MM.1S (cell line): Measurements from ENCODE around the gene SOBP.

Source experiments
- DNase-seq: peaks from one replicate; pipeline ENCODE4 v3.0.0-alpha.2; 2015
- H2AFZ ChIP-seq: fragments of 300-600 bp; sonication (generic); 2 replicates; pipeline ENCODE4 v1.6.0; 2016; ENCODE audit warnings: antibody characterized with exemption, low read length
- H3F3A ChIP-seq: fragments of 300-600 bp; sonication (generic); 2 replicates; pipeline ENCODE4 v1.6.1; 2016; ENCODE audit warnings: mild to moderate bottlenecking, antibody characterized with exemption, low read length, moderate library complexity, mixed read lengths; ENCODE audit not compliant: insufficient read depth
- H3K27ac ChIP-seq: fragments of 300-600 bp; sonication (generic); 2 replicates; pipeline ENCODE4 v1.5.1; 2016; ENCODE audit warnings: mild to moderate bottlenecking, low read length
- H3K27me3 ChIP-seq: fragments of 300-600 bp; sonication (generic); replicated peaks from 2 replicates; pipeline ENCODE4 v1.6.0; 2016; ENCODE audit warnings: low read length; ENCODE audit not compliant: insufficient read depth
- H3K36me3 ChIP-seq: fragments of 300-600 bp; sonication (generic); replicated peaks from 2 replicates; pipeline ENCODE4 v1.6.1; 2016; ENCODE audit warnings: mild to moderate bottlenecking, low read length, mixed read lengths; ENCODE audit not compliant: insufficient read depth
- H3K4me1 ChIP-seq: fragments of 300-600 bp; sonication (generic); 2 replicates; pipeline ENCODE4 v1.6.1; 2016; ENCODE audit warnings: low read length, mixed read lengths
- H3K4me2 ChIP-seq: fragments of 300-600 bp; sonication (generic); 2 replicates; pipeline ENCODE4 v1.6.0; 2016; ENCODE audit warnings: low read depth, low read length
- H3K4me3 ChIP-seq: fragments of 300-600 bp; sonication (generic); 2 replicates; pipeline ENCODE4 v1.5.1; 2016; ENCODE audit warnings: low read length, mixed read lengths
- H3K79me2 ChIP-seq: fragments of 300-600 bp; sonication (generic); 2 replicates; pipeline ENCODE4 v1.6.1; 2016; ENCODE audit warnings: mixed run types, low read length, mixed read lengths
- H3K9ac ChIP-seq: fragments of 300-600 bp; sonication (generic); 2 replicates; pipeline ENCODE4 v1.6.1; 2016; ENCODE audit warnings: low read length, mixed read lengths
- H3K9me2 ChIP-seq: fragments of 300-600 bp; sonication (generic); replicated peaks from 2 replicates; pipeline ENCODE4 v1.6.1; 2016; ENCODE audit warnings: mild to moderate bottlenecking, low read length, mixed read lengths; ENCODE audit not compliant: insufficient read depth
- H3K9me3 ChIP-seq: fragments of 300-600 bp; sonication (generic); replicated peaks from 2 replicates; pipeline ENCODE4 v1.6.1; 2016; ENCODE audit warnings: mild to moderate bottlenecking, low read length, mixed read lengths; ENCODE audit not compliant: insufficient read depth
- H4K20me1 ChIP-seq: fragments of 300-600 bp; sonication (generic); 2 replicates; pipeline ENCODE4 v1.6.1; 2016; ENCODE audit warnings: mild to moderate bottlenecking, low read length, moderate library complexity, mixed read lengths; ENCODE audit not compliant: insufficient read depth
- CTCF ChIP-seq: fragments of 300-600 bp; sonication (generic); IDR thresholded peaks from 2 replicates; pipeline ENCODE4 v1.5.1; 2016; ENCODE audit warnings: antibody characterized with exemption, low read length, mixed read lengths
- EZH2 ChIP-seq: fragments of 300-600 bp; sonication (generic); optimal IDR thresholded peaks from 2 replicates; pipeline ENCODE3; 2017; ENCODE audit warnings: low read depth, mild to moderate bottlenecking, antibody characterized with exemption, low read length, mixed read lengths
- EZH2phosphoT487 ChIP-seq: fragments of 300-600 bp; sonication (generic); IDR thresholded peaks from 2 replicates; pipeline ENCODE4 v1.6.1; 2018; ENCODE audit warnings: antibody characterized with exemption, low read length

SOBP gene

GRCh38 chr6:107642095-107642860 lies 152.4 kb downstream of the SOBP start:
- no peaks in the 10 kb centered on the region for H3K9me2 ChIP-seq
- no peak overlapping the region for H3K27ac ChIP-seq
- no peaks in the 10 kb centered on the region for H4K20me1 ChIP-seq
- no peaks in the 10 kb centered on the region for H3K9me3 ChIP-seq
- no peak for DNase-seq
- no peak overlapping the region for H3K9ac ChIP-seq
- H3K4me3 ChIP-seq = no peak overlapping the region
- 0 out of 2 replicates have a peak, but pooled peaks cover 5% of the 10 kb centered on the region for H3K4me1 ChIP-seq
- no peak overlapping the region for H2AFZ ChIP-seq
- H3K79me2 ChIP-seq = no peaks in the 10 kb centered on the region
- H3K36me3 ChIP-seq = no peaks in the 10 kb centered on the region
- no peak for TF ChIP-seq EZH2phosphoT487
- H3K4me2 ChIP-seq = no peak overlapping the region
- no peaks in the 10 kb centered on the region for H3K27me3 ChIP-seq
- no peaks in the 10 kb centered on the region for H3F3A ChIP-seq

GRCh38 chr6:107642861-107643328 lies 153.0 kb downstream of the SOBP start:
- no peaks in the 10 kb centered on the region for H3K27me3 ChIP-seq
- H3K9ac ChIP-seq = no peak overlapping the region
- H3K27ac ChIP-seq = no peak overlapping the region
- no peaks in the 10 kb centered on the region for H3F3A ChIP-seq
- 0 out of 2 replicates have a peak, but pooled peaks cover 5% of the 10 kb centered on the region for H3K4me1 ChIP-seq
- no peak for DNase-seq
- TF ChIP-seq EZH2 (no peak), EZH2phosphoT487 (no peak), CTCF (no peak)
- no peaks in the 10 kb centered on the region for H3K9me3 ChIP-seq
- no peak overlapping the region for H2AFZ ChIP-seq
- H3K4me3 ChIP-seq = no peak overlapping the region
- no peaks in the 10 kb centered on the region for H4K20me1 ChIP-seq
- H3K79me2 ChIP-seq = no peaks in the 10 kb centered on the region
- H3K9me2 ChIP-seq = no peaks in the 10 kb centered on the region
- no peaks in the 10 kb centered on the region for H3K36me3 ChIP-seq
- no peak overlapping the region for H3K4me2 ChIP-seq

- Histone ChIP-seq H3K4me2 (no peak overlapping the region), H3K79me2 (no peaks in the 10 kb centered on the region), H3K9me3 (no peaks in the 10 kb centered on the region), H3K36me3 (no peaks in the 10 kb centered on the region), H3K4me3 (no peak overlapping the region), H3K4me1 (0 out of 2 replicates have a peak, but pooled peaks cover 5% of the 10 kb centered on the region), H3K9ac (no peak overlapping the region), H4K20me1 (no peaks in the 10 kb centered on the region), H3K9me2 (no peaks in the 10 kb centered on the region), H3K27me3 (no peaks in the 10 kb centered on the region), H2AFZ (no peak overlapping the region), H3F3A (no peaks in the 10 kb centered on the region), H3K27ac (no peak overlapping the region)
- TF ChIP-seq EZH2 (no peak), CTCF (no peak), EZH2phosphoT487 (no peak)
- DNase-seq = no peak
These were observed 154.6 kb downstream of the SOBP start for GRCh38 chr6:107644513-107644912.

- no peaks in the 10 kb centered on the region for H3K36me3 ChIP-seq
- H3K4me1 ChIP-seq = 0 out of 2 replicates have a peak, but pooled peaks cover 5% of the 10 kb centered on the region
- no peak overlapping the region for H3K27ac ChIP-seq
- no peak overlapping the region for H3K9ac ChIP-seq
- no peaks in the 10 kb centered on the region for H4K20me1 ChIP-seq
- no peak overlapping the region for H3K4me2 ChIP-seq
- no peak overlapping the region for H3K4me3 ChIP-seq
- H3K27me3 ChIP-seq = no peaks in the 10 kb centered on the region
- TF ChIP-seq EZH2phosphoT487 = no peak
- no peak for TF ChIP-seq EZH2
- TF ChIP-seq CTCF = no peak
- no peak for DNase-seq
- no peak overlapping the region for H2AFZ ChIP-seq
- H3K9me3 ChIP-seq = no peaks in the 10 kb centered on the region
- H3K79me2 ChIP-seq = no peaks in the 10 kb centered on the region
- H3K9me2 ChIP-seq = no peaks in the 10 kb centered on the region
- no peaks in the 10 kb centered on the region for H3F3A ChIP-seq
These were observed 155.8 kb downstream of the SOBP start for GRCh38 chr6:107645740-107646139.
